ENCODE measurements around the gene MC1R.

- TF ChIP-seq TAF1 (conservative IDR thresholded peaks at IDR 0.05) (no peak), CTCF (IDR thresholded peaks at IDR 0.05; ENCODE audit: low read depth, low read length, missing input control) (no peak), HNF4A (conservative IDR thresholded peaks at IDR 0.05) (no peak), ZBTB33 (IDR thresholded peaks at IDR 0.05) (no peak), RAD21 (IDR thresholded peaks at IDR 0.05) (no peak), GABPA (IDR thresholded peaks at IDR 0.05 in 1 of 2, conservative IDR thresholded peaks at IDR 0.05 in 1 of 2) (no peak), ATF3 (IDR thresholded peaks at IDR 0.05) (no peak), YY1 (IDR thresholded peaks at IDR 0.05) (no peak), REST (IDR thresholded peaks at IDR 0.05) (no peak), JUND (IDR thresholded peaks at IDR 0.05) (no peak), RXRA (IDR thresholded peaks at IDR 0.05) (no peak), MAX (IDR thresholded peaks at IDR 0.05) (no peak), NR2F2 (IDR thresholded peaks at IDR 0.05) (no peak), FOXA1 (IDR thresholded peaks at IDR 0.05) (no peak)
Measured at GRCh38 chr16:89925596-89926079, 7.0 kb downstream of the MC1R start.
